ENCODE measurements around the gene RDH5.

Gene RDH5

GRCh38 chr12:55681142-55682077 is 38.8 kb upstream of the RDH5 start:
- no peak overlapping the region for H3K27ac ChIP-seq (ENCODE audit: low read depth, low read length)
- H3K9me3 ChIP-seq (ENCODE audit: control insufficient read depth, insufficient read depth, low read length) = no peaks in the 10 kb centered on the region
- H3K4me1 ChIP-seq (ENCODE audit: control insufficient read depth, low read length) = peaks cover 22% of the 10 kb centered on the region
- 0 out of 2 replicates have a peak, but pooled peaks cover 2% of the 10 kb centered on the region for H3F3A ChIP-seq (ENCODE audit: control insufficient read depth, insufficient read depth)
- peaks cover 8% of the 10 kb centered on the region for H3K27me3 ChIP-seq (ENCODE audit: control insufficient read depth, low read length)
- peak overlapping the region; percentile 19 for H3K4me3 ChIP-seq (ENCODE audit: low read length)
- no peaks in the 10 kb centered on the region for H3K79me2 ChIP-seq (ENCODE audit: control insufficient read depth, low read length)
- no peaks in the 10 kb centered on the region for H3K36me3 ChIP-seq (ENCODE audit: control insufficient read depth, low read length)
- TF ChIP-seq EZH2phosphoT487 (IDR thresholded peaks at IDR 0.05; ENCODE audit: borderline replicate concordance, low read length) (no peak), CTCF (IDR thresholded peaks at IDR 0.05; ENCODE audit: low read depth, low read length, poor library complexity, severe bottlenecking) (peak; percentile 44)
- peak overlapping the region; percentile 51 for H3K4me2 ChIP-seq (ENCODE audit: low read length)
- H4K20me1 ChIP-seq (ENCODE audit: control insufficient read depth, insufficient read depth, low read depth, low read length) = no peaks in the 10 kb centered on the region
- H3K9me2 ChIP-seq (replicated peaks; ENCODE audit: control insufficient read depth, low read length) = no peaks in the 10 kb centered on the region

GRCh38 chr12:55682087-55682796 is 38.0 kb upstream of the RDH5 start:
- Histone ChIP-seq H3K4me2 (ENCODE audit: low read length) (peak overlapping the region; percentile 51), H3K36me3 (ENCODE audit: control insufficient read depth, low read length) (no peaks in the 10 kb centered on the region), H3K9me3 (ENCODE audit: control insufficient read depth, insufficient read depth, low read length) (no peaks in the 10 kb centered on the region), H3K4me1 (ENCODE audit: control insufficient read depth, low read length) (peaks cover 22% of the 10 kb centered on the region), H4K20me1 (ENCODE audit: control insufficient read depth, insufficient read depth, low read depth, low read length) (no peaks in the 10 kb centered on the region), H3K9me2 (replicated peaks; ENCODE audit: control insufficient read depth, low read length) (no peaks in the 10 kb centered on the region), H3K27ac (ENCODE audit: low read depth, low read length) (no peak overlapping the region), H3F3A (ENCODE audit: control insufficient read depth, insufficient read depth) (0 out of 2 replicates have a peak, but pooled peaks cover 2% of the 10 kb centered on the region), H3K4me3 (ENCODE audit: low read length) (peak overlapping the region; percentile 19), H3K79me2 (ENCODE audit: control insufficient read depth, low read length) (no peaks in the 10 kb centered on the region), H3K27me3 (ENCODE audit: control insufficient read depth, low read length) (peaks cover 8% of the 10 kb centered on the region)
- TF ChIP-seq CTCF (IDR thresholded peaks at IDR 0.05; ENCODE audit: low read depth, low read length, poor library complexity, severe bottlenecking) (no peak), EZH2phosphoT487 (IDR thresholded peaks at IDR 0.05; ENCODE audit: borderline replicate concordance, low read length) (no peak)

- H3K79me2 ChIP-seq (ENCODE audit: control insufficient read depth, low read length) = no peaks in the 10 kb centered on the region
- H3K27ac ChIP-seq (ENCODE audit: low read depth, low read length) = no peak overlapping the region
- no peaks in the 10 kb centered on the region for H3K36me3 ChIP-seq (ENCODE audit: control insufficient read depth, low read length)
- TF ChIP-seq EZH2phosphoT487 (IDR thresholded peaks at IDR 0.05; ENCODE audit: borderline replicate concordance, low read length) = no peak
- no peak for TF ChIP-seq CTCF (IDR thresholded peaks at IDR 0.05; ENCODE audit: low read depth, low read length, poor library complexity, severe bottlenecking)
- H3K4me1 ChIP-seq (ENCODE audit: control insufficient read depth, low read length) = peaks cover 22% of the 10 kb centered on the region
- no peak overlapping the region for H3K4me2 ChIP-seq (ENCODE audit: low read length)
- 0 out of 2 replicates have a peak, but pooled peaks cover 2% of the 10 kb centered on the region for H3F3A ChIP-seq (ENCODE audit: control insufficient read depth, insufficient read depth)
- no peaks in the 10 kb centered on the region for H3K9me3 ChIP-seq (ENCODE audit: control insufficient read depth, insufficient read depth, low read length)
- H3K4me3 ChIP-seq (ENCODE audit: low read length) = no peak overlapping the region
- H3K9me2 ChIP-seq (replicated peaks; ENCODE audit: control insufficient read depth, low read length) = no peaks in the 10 kb centered on the region
- peaks cover 8% of the 10 kb centered on the region for H3K27me3 ChIP-seq (ENCODE audit: control insufficient read depth, low read length)
- no peaks in the 10 kb centered on the region for H4K20me1 ChIP-seq (ENCODE audit: control insufficient read depth, insufficient read depth, low read depth, low read length)
These were observed 36.5 kb upstream of the RDH5 start for GRCh38 chr12:55683676-55684075.

Measured in DOHH2 (cell line).